Endothelial cell (in vitro differentiated cells): ENCODE data around the gene CUL1. TPM values are rescaled to one million over a fixed set of nuclear protein-coding genes. Genes with fewer than 3 reads are reported as not detected.

Experiments
- DNase-seq: peaks from one replicate; pipeline ENCODE4 v3.0.0; 2021; ENCODE audit warnings: low spot score
- H3K27ac Mint-ChIP-seq: one replicate; pipeline ENCODE4 v1.8.0; 2021; ENCODE audit warnings: mixed read lengths, inconsistent platforms; ENCODE audit not compliant: unreplicated experiment
- H3K27me3 Mint-ChIP-seq: one replicate; pipeline ENCODE4 v1.8.0; 2021; ENCODE audit warnings: mild to moderate bottlenecking, moderate library complexity, mixed read lengths, inconsistent platforms; ENCODE audit not compliant: unreplicated experiment
- H3K36me3 Mint-ChIP-seq: one replicate; pipeline ENCODE4 v1.8.0; 2021; ENCODE audit warnings: mild to moderate bottlenecking, low read depth, mixed read lengths, inconsistent platforms; ENCODE audit not compliant: unreplicated experiment
- H3K4me1 Mint-ChIP-seq: one replicate; pipeline ENCODE4 v1.8.0; 2021; ENCODE audit warnings: mild to moderate bottlenecking, mixed read lengths, inconsistent platforms; ENCODE audit not compliant: unreplicated experiment
- H3K4me3 Mint-ChIP-seq: one replicate; pipeline ENCODE4 v1.8.0; 2021; ENCODE audit warnings: mild to moderate bottlenecking, mixed read lengths, inconsistent platforms; ENCODE audit not compliant: unreplicated experiment
- H3K9me3 Mint-ChIP-seq: one replicate; pipeline ENCODE4 v1.8.0; 2021; ENCODE audit warnings: mixed read lengths, inconsistent platforms; ENCODE audit not compliant: unreplicated experiment
- CTCF ChIP-seq: fragments of 200-600 bp; sonication (generic); IDR thresholded peaks from one replicate; pipeline ENCODE4 v1.5.0; 2021; ENCODE audit warnings: antibody characterized with exemption; ENCODE audit not compliant: unreplicated experiment
- total RNA-seq: library from RNA; stranded (reverse); fragmentation: NEBNext Ultra II Directional; extraction: Animal tissue kit (Norgen Biotek cat#: 25700); gene quantifications from one replicate; pipeline ENCODE4 v1.2.1, GENCODE V29; 2021; ENCODE audit not compliant: unreplicated experiment

Gene CUL1
- total RNA-seq, 1 donor from 2014 or later, result 54.5 TPM

DNA sequence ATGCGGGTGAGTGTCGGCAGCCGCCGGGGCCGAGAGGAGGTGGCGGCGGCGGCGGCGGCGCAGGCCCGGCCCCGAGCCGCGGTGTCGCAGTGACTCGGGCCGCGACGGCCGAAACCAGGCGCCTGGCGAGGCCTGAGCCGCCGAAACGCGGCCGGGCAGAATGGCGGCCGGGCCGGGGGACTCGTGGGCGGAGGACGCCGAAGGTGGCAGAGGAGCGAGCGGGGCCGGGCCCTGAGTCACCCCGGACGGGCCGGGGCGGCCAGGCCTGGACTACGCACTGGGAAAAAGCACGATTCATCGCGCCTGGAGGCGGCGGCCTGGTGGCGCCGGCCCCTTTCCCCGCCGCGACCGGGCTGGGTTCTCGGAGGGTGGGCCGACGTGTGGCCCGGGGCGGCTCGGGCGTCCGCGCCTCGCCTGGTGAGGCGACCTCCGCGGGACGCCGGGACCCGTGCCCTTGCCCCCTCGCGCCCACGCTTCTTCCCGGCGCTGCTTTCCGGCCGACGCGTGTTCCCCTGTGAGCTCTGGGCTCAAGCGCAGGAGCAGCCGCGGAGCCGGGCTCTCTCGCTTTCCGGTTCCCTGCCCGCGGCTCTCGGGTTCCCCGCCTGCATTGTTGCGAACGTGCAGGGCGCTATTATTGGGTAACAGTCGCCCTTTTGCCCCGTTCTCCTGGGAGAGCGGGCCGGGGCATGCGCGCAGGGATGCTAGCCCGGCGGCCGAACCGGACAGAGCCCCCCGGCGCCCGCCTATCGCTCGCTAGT is 500 bp downstream of the CUL1 start:
- H3K36me3 Mint-ChIP-seq, result peaks cover 7% of the 10 kb centered on the region
- H3K4me3 Mint-ChIP-seq, result peak overlapping the region; percentile 86
- H3K27me3 Mint-ChIP-seq, result peaks cover 16% of the 10 kb centered on the region
- no peak overlapping the region for H3K27ac Mint-ChIP-seq
- no peak for TF ChIP-seq CTCF
- H3K4me1 Mint-ChIP-seq, result peaks cover 53% of the 10 kb centered on the region
- no peaks in the 10 kb centered on the region for H3K9me3 Mint-ChIP-seq
- DNase-seq, result peak; percentile 71

DNA sequence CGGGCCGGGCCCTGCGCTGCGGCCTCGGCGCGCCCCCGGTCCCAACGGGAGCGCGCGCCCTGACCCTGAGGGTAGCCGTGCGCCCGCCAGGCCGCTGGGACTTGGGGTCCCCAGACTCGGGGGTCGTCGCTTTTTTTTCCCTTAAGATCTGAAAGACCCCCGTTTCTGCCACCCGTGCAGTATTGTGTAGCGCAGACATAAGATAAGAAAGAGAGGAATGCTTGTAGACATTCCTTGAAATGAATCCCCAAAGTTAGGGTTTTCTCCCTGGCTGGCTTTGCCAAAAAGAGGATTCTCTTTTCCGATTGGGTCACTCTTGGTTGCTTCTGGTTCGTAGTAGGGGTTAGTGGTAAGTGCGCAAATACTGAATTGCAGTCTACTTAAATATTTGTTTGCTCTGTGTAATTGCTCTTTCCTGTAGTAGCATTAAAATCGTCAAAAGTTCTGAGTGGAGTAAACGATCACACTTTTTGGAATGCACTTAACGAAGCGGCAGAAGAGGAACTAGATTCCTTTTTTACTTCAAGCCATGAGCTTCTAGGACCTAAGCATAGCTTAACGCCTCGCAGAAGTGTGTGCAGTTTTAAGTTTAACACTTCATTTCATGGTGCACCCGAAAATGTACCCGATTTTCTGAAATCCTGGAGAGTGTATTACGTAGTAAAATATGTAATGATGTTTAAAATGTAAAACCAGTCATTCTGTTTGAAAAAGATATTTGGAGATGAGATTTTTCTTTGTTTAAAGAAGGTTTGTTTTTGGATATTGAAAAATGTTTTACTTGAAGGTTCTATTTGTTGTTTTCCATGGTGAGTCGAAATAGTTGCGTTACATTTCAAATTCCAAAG is 1.3 kb downstream of the CUL1 start:
- peaks cover 58% of the 10 kb centered on the region for H3K4me1 Mint-ChIP-seq
- peak overlapping the region; percentile 93 for H3K27ac Mint-ChIP-seq
- peaks cover 7% of the 10 kb centered on the region for H3K36me3 Mint-ChIP-seq
- no peak for TF ChIP-seq CTCF
- H3K27me3 Mint-ChIP-seq, result peaks cover 16% of the 10 kb centered on the region
- peak overlapping the region; percentile 96 for H3K4me3 Mint-ChIP-seq
- no peaks in the 10 kb centered on the region for H3K9me3 Mint-ChIP-seq
- DNase-seq, result no peak

GRCh38 chr7:148700661-148701064 is 2.0 kb downstream of the CUL1 start:
- Mint-ChIP-seq H3K4me3 (peak overlapping the region; percentile 96), H3K4me1 (peaks cover 63% of the 10 kb centered on the region), H3K36me3 (peaks cover 7% of the 10 kb centered on the region), H3K27me3 (peaks cover 16% of the 10 kb centered on the region), H3K9me3 (no peaks in the 10 kb centered on the region), H3K27ac (peak overlapping the region; percentile 93)
- no peak for DNase-seq
- no peak for TF ChIP-seq CTCF

GRCh38 chr7:148701414-148701813 is 2.7 kb downstream of the CUL1 start:
- H3K36me3 Mint-ChIP-seq, result peaks cover 7% of the 10 kb centered on the region
- no peaks in the 10 kb centered on the region for H3K9me3 Mint-ChIP-seq
- H3K4me1 Mint-ChIP-seq, result peaks cover 69% of the 10 kb centered on the region
- no peak for TF ChIP-seq CTCF
- peak overlapping the region; percentile 14 for H3K27ac Mint-ChIP-seq
- H3K4me3 Mint-ChIP-seq, result peak overlapping the region; percentile 96
- peaks cover 14% of the 10 kb centered on the region for H3K27me3 Mint-ChIP-seq
- DNase-seq, result no peak
